ENCODE results near the gene PKD2. TPM values are rescaled to one million over a fixed set of nuclear protein-coding genes. Genes with fewer than 3 reads are reported as not detected.
"Not testable (repeated sequence)": the region's sequence is repeated elsewhere in the genome, so short reads cannot be mapped to it uniquely, and the experiment has no call there.

PKD2 gene
- total RNA-seq, 4 donors from 2014 or later = 30.9 to 50.0 (median 40.7) TPM

GRCh38 chr4:88112856-88113255 is 105.4 kb downstream of the PKD2 start:
- Histone ChIP-seq H3K27me3 (no peaks in the 10 kb centered on the region), H3K27ac (no peak overlapping the region), H3K9me3 (no peaks in the 10 kb centered on the region), H3K4me3 (replicated peaks in 1 of 3) (no peak overlapping the region), H3K4me1 (peaks cover 12 to 13% of the 10 kb centered on the region in 2 donors), H3K36me3 (no peaks in the 10 kb centered on the region)
- 93 to 97% methylated on average over 5 of the region's 5 CpGs for WGBS, 2 donors
- no peak for DNase-seq
- TF ChIP-seq CTCF (IDR thresholded peaks at IDR 0.05) = no peak
- TF ChIP-seq POLR2A (IDR thresholded peaks at IDR 0.05) = no peak
- intact Hi-C loops (cut with DNase I) = no loop called here

GRCh38 chr4:88115587-88115986 is 108.2 kb downstream of the PKD2 start:
- H3K27ac ChIP-seq = no peak overlapping the region
- no peak overlapping the region for H3K4me3 ChIP-seq (replicated peaks in 1 of 3)
- no peaks in the 10 kb centered on the region for H3K27me3 ChIP-seq
- WGBS, 2 donors = 94 to 95% methylated on average over 5 of the region's 5 CpGs
- no peaks in the 10 kb centered on the region for H3K4me1 ChIP-seq
- DNase-seq = no peak
- no peaks in the 10 kb centered on the region for H3K36me3 ChIP-seq
- no peak for TF ChIP-seq POLR2A (IDR thresholded peaks at IDR 0.05)
- TF ChIP-seq CTCF (IDR thresholded peaks at IDR 0.05) = no peak
- intact Hi-C loops (cut with DNase I) = no loop called here
- no peaks in the 10 kb centered on the region for H3K9me3 ChIP-seq

- WGBS, 2 donors = 66 to 84% methylated on average over 2 of the region's 2 CpGs
- no peak for DNase-seq
Observed at GRCh38 chr4:88119943-88120342, 112.5 kb downstream of the PKD2 start.

GRCh38 chr4:88122260-88122659 is 114.8 kb downstream of the PKD2 start:
- H3K4me1 ChIP-seq; H3K9me3 ChIP-seq; H3K27ac ChIP-seq; H3K4me3 ChIP-seq (replicated peaks in 1 of 3); intact Hi-C loops (cut with DNase I); H3K27me3 ChIP-seq; H3K36me3 ChIP-seq: not testable (repeated sequence)
- 50 to 92% methylated on average over 3 to 4 of the region's 5 CpGs for WGBS, 2 donors
- DNase-seq = peak; percentile 6 to 13

More at GRCh38 chr4:88119943-88120342, 112.5 kb downstream of the PKD2 start:
- Histone ChIP-seq H3K4me3 (replicated peaks in 1 of 3) (no peak overlapping the region), H3K4me1 (no peaks in the 10 kb centered on the region), H3K36me3 (no peaks in the 10 kb centered on the region), H3K27me3 (no peaks in the 10 kb centered on the region), H3K27ac (no peak overlapping the region), H3K9me3 (no peaks in the 10 kb centered on the region)
- intact Hi-C loops (cut with DNase I) = no loop called here
- TF ChIP-seq CTCF (IDR thresholded peaks at IDR 0.05) (no peak), POLR2A (IDR thresholded peaks at IDR 0.05) (no peak)

Small RNA genes within 50 kb of the gene (small RNA-seq; reads per million reads assigned to genes)
- gene RNU1-36P = not detected

Other genes starting within 250 kb of the PKD2 start
- gene IBSP, start 208.1 kb upstream of the PKD2 start, total RNA-seq = not detected
- not detected for gene MEPE, start 174.7 kb upstream of the PKD2 start, total RNA-seq
- 10 to 100 TPM in 2 of 4 donors, 1 to 10 TPM in 2; 1.0 to 16.7 (median 8.9) TPM for gene SPP1, start 31.9 kb upstream of the PKD2 start, total RNA-seq
- 10 to 100 TPM in 2 of 4 donors, 1 to 10 TPM in 2; 3.9 to 26.3 (median 9.4) TPM for gene ABCG2, start 151.0 kb downstream of the PKD2 start, total RNA-seq